ENCODE results near the gene ZNF609.

DNA sequence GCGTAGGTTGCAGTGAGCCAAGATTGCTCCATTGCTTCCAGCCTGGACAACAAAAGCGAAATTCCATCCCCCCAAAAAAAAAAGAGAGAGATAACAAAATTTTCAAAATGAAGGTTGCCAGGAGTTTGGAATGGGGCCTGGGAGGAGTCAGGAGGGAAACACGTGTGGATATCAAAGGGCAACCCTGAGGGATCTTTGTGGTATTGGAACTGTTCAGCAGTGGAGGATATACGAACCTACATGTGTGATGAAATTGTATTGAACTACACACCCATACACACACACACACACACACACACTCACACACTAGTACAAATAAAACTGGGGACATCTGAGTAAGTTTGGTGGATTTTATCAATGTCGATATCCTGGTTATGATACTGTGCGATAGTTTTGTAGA is 253.2 kb downstream of the ZNF609 start:
- TF ChIP-seq ATF3 (IDR thresholded peaks at IDR 0.05; ENCODE audit: borderline replicate concordance, extremely low read depth, low read depth, low read length): no peak
- TF ChIP-seq CTCF (IDR thresholded peaks at IDR 0.05 in 2 of 3, conservative IDR thresholded peaks at IDR 0.05 in 1 of 3; ENCODE audit: control insufficient read depth in 2 of 3, extremely low read depth in 1 of 3, insufficient read depth in 1 of 3, low read depth in 3 of 3, low read length in 3 of 3): no peak
- TF ChIP-seq ESRRA (IDR thresholded peaks at IDR 0.05; ENCODE audit: low read length): no peak
- TF ChIP-seq YY1 (IDR thresholded peaks at IDR 0.05; ENCODE audit: low read depth, low read length): no peak
- no peak for TF ChIP-seq POLR2AphosphoS5 (IDR thresholded peaks at IDR 0.05; ENCODE audit: low read length)
- no peak for TF ChIP-seq HDAC2 (IDR thresholded peaks at IDR 0.05)
- TF ChIP-seq SRF (IDR thresholded peaks at IDR 0.05; ENCODE audit: low read depth in 2 of 2, low read length in 2 of 2): no peak
